Endothelial cell of umbilical vein (primary cell): ENCODE measurements around the gene FAM98B.

Source experiments
- JUN ChIP-seq: IDR thresholded peaks from 2 replicates; pipeline ENCODE4 v1.6.1; 2011; ENCODE audit warnings: borderline replicate concordance, low read depth; ENCODE audit not compliant: insufficient read length, insufficient read depth
- MAX ChIP-seq: IDR thresholded peaks from 2 replicates; pipeline ENCODE4 v1.6.1; 2011; ENCODE audit not compliant: insufficient read depth, insufficient read length
- MYC ChIP-seq: IDR thresholded peaks from one replicate; pipeline ENCODE4 v1.6.1; 2011; ENCODE audit warnings: mild to moderate bottlenecking, low read depth, low read length
- POLR2A ChIP-seq: IDR thresholded peaks from 2 replicates; pipeline ENCODE4 v1.6.1; 2012; ENCODE audit warnings: low read depth, mild to moderate bottlenecking, control low read depth, low read length
- POLR2AphosphoS5 ChIP-seq: IDR thresholded peaks from 2 replicates; pipeline ENCODE4 v1.6.1; 2012; ENCODE audit warnings: low read depth, mild to moderate bottlenecking, control low read depth, low read length, moderate library complexity; ENCODE audit not compliant: insufficient read depth
- TF ChIP-seq, protein P1 (sequence below), 2 donors: IDR thresholded peaks; 1 replicate in 1 of 2; 2 replicates in 1 of 2; pipeline ENCODE4 v1.5.1; 2011; ENCODE audit warnings: low read length in 2 of 2, mild to moderate bottlenecking in 2 of 2, moderate library complexity in 2 of 2, control low read depth in 1 of 2, inconsistent platforms in 1 of 2, low read depth in 1 of 2; ENCODE audit not compliant: insufficient read depth in 1 of 2; ENCODE audit errors: extremely low read depth in 1 of 2

GRCh38 chr15:38481761-38482160, 27.8 kb downstream of the FAM98B start:
- TF ChIP-seq, protein P1, sequence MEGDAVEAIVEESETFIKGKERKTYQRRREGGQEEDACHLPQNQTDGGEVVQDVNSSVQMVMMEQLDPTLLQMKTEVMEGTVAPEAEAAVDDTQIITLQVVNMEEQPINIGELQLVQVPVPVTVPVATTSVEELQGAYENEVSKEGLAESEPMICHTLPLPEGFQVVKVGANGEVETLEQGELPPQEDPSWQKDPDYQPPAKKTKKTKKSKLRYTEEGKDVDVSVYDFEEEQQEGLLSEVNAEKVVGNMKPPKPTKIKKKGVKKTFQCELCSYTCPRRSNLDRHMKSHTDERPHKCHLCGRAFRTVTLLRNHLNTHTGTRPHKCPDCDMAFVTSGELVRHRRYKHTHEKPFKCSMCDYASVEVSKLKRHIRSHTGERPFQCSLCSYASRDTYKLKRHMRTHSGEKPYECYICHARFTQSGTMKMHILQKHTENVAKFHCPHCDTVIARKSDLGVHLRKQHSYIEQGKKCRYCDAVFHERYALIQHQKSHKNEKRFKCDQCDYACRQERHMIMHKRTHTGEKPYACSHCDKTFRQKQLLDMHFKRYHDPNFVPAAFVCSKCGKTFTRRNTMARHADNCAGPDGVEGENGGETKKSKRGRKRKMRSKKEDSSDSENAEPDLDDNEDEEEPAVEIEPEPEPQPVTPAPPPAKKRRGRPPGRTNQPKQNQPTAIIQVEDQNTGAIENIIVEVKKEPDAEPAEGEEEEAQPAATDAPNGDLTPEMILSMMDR (IDR thresholded peaks at IDR 0.05; ENCODE audit: extremely low read depth in 1 of 2, insufficient read depth in 1 of 2, low read depth in 1 of 2, low read length in 2 of 2), result no peak
- TF ChIP-seq MAX (no peak), POLR2A (no peak), MYC (no peak), JUN (no peak), POLR2AphosphoS5 (no peak)
